Activated CD8-positive, alpha-beta memory T cell treated with anti-CD3 and anti-CD28 coated beads, Interleukin-2, amount 10 ng/mL, durations not matched to agents 7 days and 5 days (primary cell): Measurements from ENCODE around the gene SYT9. TPM values are rescaled to one million over a fixed set of nuclear protein-coding genes. Genes with fewer than 3 reads are reported as not detected.

ENCODE experiments used
- ATAC-seq: fragments of 150-1000 bp; cut with Tn5 transposase; one replicate; pipeline ENCODE4 v1.10.0; 2021; ENCODE audit warnings: moderate library complexity
- CTCF ChIA-PET: fragments of 350-600 bp; sonication (Branson Sonifier 250); formaldehyde crosslinking; loops from one replicate; lab custom pipeline; 2021; ENCODE audit warnings: antibody characterized with exemption; lab: Charles Lee
- DNase-seq: peaks from one replicate; pipeline ENCODE4 v3.0.0-alpha.2; 2020
- H3K27ac Mint-ChIP-seq: one replicate; pipeline ENCODE4 v1.8.0; 2021; ENCODE audit warnings: mild to moderate bottlenecking, mixed read lengths
- H3K27me3 Mint-ChIP-seq: one replicate; pipeline ENCODE4 v1.8.0; 2021; ENCODE audit warnings: mixed read lengths
- H3K36me3 Mint-ChIP-seq: one replicate; pipeline ENCODE4 v1.8.0; 2021; ENCODE audit warnings: mild to moderate bottlenecking, mixed read lengths
- H3K4me1 Mint-ChIP-seq: one replicate; pipeline ENCODE4 v1.8.0; 2021; ENCODE audit warnings: mixed read lengths
- H3K4me3 Mint-ChIP-seq: one replicate; pipeline ENCODE4 v1.8.0; 2021; ENCODE audit warnings: mild to moderate bottlenecking, moderate library complexity, mixed read lengths
- H3K9me3 Mint-ChIP-seq: one replicate; pipeline ENCODE4 v1.8.0; 2022; ENCODE audit warnings: low read depth, mixed read lengths
- total RNA-seq, 2 experiments: library from RNA; stranded (reverse); gene quantifications; one replicate each; pipeline ENCODE4 v1.2.3, GENCODE V29; 2021

The SYT9 gene
- not detected for total RNA-seq

- Mint-ChIP-seq H3K9me3 (no peaks in the 10 kb centered on the region), H3K4me3 (no peak within 1 kb of the TSS), H3K27me3 (peaks cover 55% of the 10 kb centered on the region), H3K27ac (no peak within 1 kb of the TSS), H3K36me3 (no peaks in the 10 kb centered on the region), H3K4me1 (no peaks in the 10 kb centered on the region)
- DNase-seq (no peak), ATAC-seq (peak; percentile 79)
- CTCF ChIA-PET = no interaction called here
These were observed at the start of gene SYT9 for GRCh38 chr11:7251836-7252682. SYT9 (plus strand) TSS chr11:7251904; CDS start chr11:7252187, 283 bp downstream.

- CTCF ChIA-PET = no interaction called here
- DNase-seq (no peak), ATAC-seq (no peak)
- H3K4me1 Mint-ChIP-seq = no peaks in the 10 kb centered on the region
- H3K27ac Mint-ChIP-seq = no peak overlapping the region
- no peak overlapping the region for H3K4me3 Mint-ChIP-seq
- H3K36me3 Mint-ChIP-seq = no peaks in the 10 kb centered on the region
- peaks cover 3% of the 10 kb centered on the region for H3K27me3 Mint-ChIP-seq
- H3K9me3 Mint-ChIP-seq = no peaks in the 10 kb centered on the region
These were observed 49.3 kb upstream of the SYT9 start for GRCh38 chr11:7202412-7202811.

GRCh38 chr11:7204778-7205177 is 46.9 kb upstream of the SYT9 start:
- H3K27ac Mint-ChIP-seq = no peak overlapping the region
- peaks cover 3% of the 10 kb centered on the region for H3K27me3 Mint-ChIP-seq
- CTCF ChIA-PET = no interaction called here
- DNase-seq (no peak), ATAC-seq (no peak)
- no peaks in the 10 kb centered on the region for H3K9me3 Mint-ChIP-seq
- no peaks in the 10 kb centered on the region for H3K4me1 Mint-ChIP-seq
- no peak overlapping the region for H3K4me3 Mint-ChIP-seq
- no peaks in the 10 kb centered on the region for H3K36me3 Mint-ChIP-seq

- Mint-ChIP-seq H3K27ac (no peak overlapping the region), H3K27me3 (peaks cover 3% of the 10 kb centered on the region), H3K36me3 (no peaks in the 10 kb centered on the region), H3K4me1 (no peaks in the 10 kb centered on the region), H3K9me3 (no peaks in the 10 kb centered on the region), H3K4me3 (no peak overlapping the region)
- CTCF ChIA-PET = no interaction called here
- no peak for ATAC-seq
- DNase-seq = no peak
These were observed 43.3 kb upstream of the SYT9 start for GRCh38 chr11:7208391-7208790.

- Mint-ChIP-seq H3K27me3 (peaks cover 14% of the 10 kb centered on the region), H3K9me3 (no peaks in the 10 kb centered on the region), H3K27ac (no peak overlapping the region), H3K4me1 (no peaks in the 10 kb centered on the region), H3K36me3 (no peaks in the 10 kb centered on the region), H3K4me3 (no peak overlapping the region)
- ATAC-seq (no peak), DNase-seq (no peak)
- CTCF ChIA-PET = no interaction called here
These were observed 32.2 kb upstream of the SYT9 start for GRCh38 chr11:7219491-7219890.

- Mint-ChIP-seq H3K27me3 (peaks cover 14% of the 10 kb centered on the region), H3K9me3 (no peaks in the 10 kb centered on the region), H3K4me1 (no peaks in the 10 kb centered on the region), H3K4me3 (no peak overlapping the region), H3K36me3 (no peaks in the 10 kb centered on the region), H3K27ac (no peak overlapping the region)
- no peak for DNase-seq
- CTCF ChIA-PET = no interaction called here
- no peak for ATAC-seq
These were observed 31.1 kb upstream of the SYT9 start for GRCh38 chr11:7220636-7221035.

GRCh38 chr11:7222619-7223018 is 29.1 kb upstream of the SYT9 start:
- peaks cover 11% of the 10 kb centered on the region for H3K27me3 Mint-ChIP-seq

GRCh38 chr11:7239877-7240276 is 11.8 kb upstream of the SYT9 start:
- CTCF ChIA-PET = interaction anchor here (0.8 kb wide), 1 partner anchor 39 kb away, joined by 3 read pairs; no protein-coding TSS in a partner anchor
- DNase-seq (no peak), ATAC-seq (no peak)
- Mint-ChIP-seq H3K4me3 (no peak overlapping the region), H3K27ac (no peak overlapping the region), H3K27me3 (peaks cover 21% of the 10 kb centered on the region), H3K36me3 (no peaks in the 10 kb centered on the region), H3K9me3 (no peaks in the 10 kb centered on the region), H3K4me1 (no peaks in the 10 kb centered on the region)

More at GRCh38 chr11:7222619-7223018, 29.1 kb upstream of the SYT9 start:
- H3K4me1 Mint-ChIP-seq = no peaks in the 10 kb centered on the region
- H3K9me3 Mint-ChIP-seq = no peaks in the 10 kb centered on the region
- H3K4me3 Mint-ChIP-seq = no peak overlapping the region
- ATAC-seq (no peak), DNase-seq (no peak)
- H3K36me3 Mint-ChIP-seq = no peaks in the 10 kb centered on the region
- H3K27ac Mint-ChIP-seq = no peak overlapping the region
- CTCF ChIA-PET = no interaction called here

- CTCF ChIA-PET = no interaction called here
- Mint-ChIP-seq H3K4me3 (no peak overlapping the region), H3K4me1 (no peaks in the 10 kb centered on the region), H3K36me3 (no peaks in the 10 kb centered on the region), H3K9me3 (no peaks in the 10 kb centered on the region), H3K27ac (no peak overlapping the region), H3K27me3 (peaks cover 30% of the 10 kb centered on the region)
- ATAC-seq (no peak), DNase-seq (no peak)
These were observed 6.4 kb upstream of the SYT9 start for GRCh38 chr11:7245341-7245740.

- DNase-seq (no peak), ATAC-seq (no peak)
- peaks cover 37% of the 10 kb centered on the region for H3K27me3 Mint-ChIP-seq
- no peaks in the 10 kb centered on the region for H3K4me1 Mint-ChIP-seq
- no peaks in the 10 kb centered on the region for H3K36me3 Mint-ChIP-seq
- H3K27ac Mint-ChIP-seq = no peak overlapping the region
- no peaks in the 10 kb centered on the region for H3K9me3 Mint-ChIP-seq
- no peak overlapping the region for H3K4me3 Mint-ChIP-seq
- CTCF ChIA-PET = no interaction called here
These were observed 5.5 kb upstream of the SYT9 start for GRCh38 chr11:7246179-7246578.

- Mint-ChIP-seq H3K4me1 (no peaks in the 10 kb centered on the region), H3K27me3 (peaks cover 45% of the 10 kb centered on the region), H3K4me3 (no peak overlapping the region), H3K36me3 (no peaks in the 10 kb centered on the region), H3K27ac (no peak overlapping the region), H3K9me3 (no peaks in the 10 kb centered on the region)
- no peak for ATAC-seq
- DNase-seq = no peak
- CTCF ChIA-PET = no interaction called here
These were observed 1.5 kb upstream of the SYT9 start for GRCh38 chr11:7250166-7250565.

GRCh38 chr11:7251487-7251835 is 243 bp upstream of the SYT9 start:
- Mint-ChIP-seq H3K27ac (no peak overlapping the region), H3K4me3 (no peak overlapping the region), H3K4me1 (no peaks in the 10 kb centered on the region), H3K9me3 (no peaks in the 10 kb centered on the region), H3K36me3 (no peaks in the 10 kb centered on the region), H3K27me3 (peaks cover 54% of the 10 kb centered on the region)
- no peak for ATAC-seq
- CTCF ChIA-PET = no interaction called here
- no peak for DNase-seq

- peaks cover 56% of the 10 kb centered on the region for H3K27me3 Mint-ChIP-seq
These were observed 1.0 kb downstream of the SYT9 start for GRCh38 chr11:7252683-7253213.

GRCh38 chr11:7253800-7254199 is 2.1 kb downstream of the SYT9 start:
- no peak overlapping the region for H3K27ac Mint-ChIP-seq
- DNase-seq (no peak), ATAC-seq (no peak)
- no peaks in the 10 kb centered on the region for H3K4me1 Mint-ChIP-seq
- H3K36me3 Mint-ChIP-seq = no peaks in the 10 kb centered on the region
- no peaks in the 10 kb centered on the region for H3K9me3 Mint-ChIP-seq
- peaks cover 62% of the 10 kb centered on the region for H3K27me3 Mint-ChIP-seq
- no peak overlapping the region for H3K4me3 Mint-ChIP-seq
- CTCF ChIA-PET = no interaction called here

More at GRCh38 chr11:7252683-7253213, 1.0 kb downstream of the SYT9 start:
- Mint-ChIP-seq H3K4me1 (no peaks in the 10 kb centered on the region), H3K9me3 (no peaks in the 10 kb centered on the region), H3K4me3 (no peak overlapping the region), H3K36me3 (no peaks in the 10 kb centered on the region), H3K27ac (no peak overlapping the region)
- CTCF ChIA-PET = no interaction called here
- ATAC-seq (no peak), DNase-seq (no peak)
